GM15510 (cell line): ENCODE data around the gene CTXN1.
A peak's percentile ranks its signal among the peaks of the same experiment; 100 is the strongest.

Experiments used
- POLR2A ChIP-seq: IDR thresholded peaks from 3 replicates; pipeline ENCODE4 v1.6.1; 2011; ENCODE audit warnings: borderline replicate concordance; ENCODE audit not compliant: insufficient read length; ENCODE audit errors: extremely low read depth

CTXN1 gene

DNA sequence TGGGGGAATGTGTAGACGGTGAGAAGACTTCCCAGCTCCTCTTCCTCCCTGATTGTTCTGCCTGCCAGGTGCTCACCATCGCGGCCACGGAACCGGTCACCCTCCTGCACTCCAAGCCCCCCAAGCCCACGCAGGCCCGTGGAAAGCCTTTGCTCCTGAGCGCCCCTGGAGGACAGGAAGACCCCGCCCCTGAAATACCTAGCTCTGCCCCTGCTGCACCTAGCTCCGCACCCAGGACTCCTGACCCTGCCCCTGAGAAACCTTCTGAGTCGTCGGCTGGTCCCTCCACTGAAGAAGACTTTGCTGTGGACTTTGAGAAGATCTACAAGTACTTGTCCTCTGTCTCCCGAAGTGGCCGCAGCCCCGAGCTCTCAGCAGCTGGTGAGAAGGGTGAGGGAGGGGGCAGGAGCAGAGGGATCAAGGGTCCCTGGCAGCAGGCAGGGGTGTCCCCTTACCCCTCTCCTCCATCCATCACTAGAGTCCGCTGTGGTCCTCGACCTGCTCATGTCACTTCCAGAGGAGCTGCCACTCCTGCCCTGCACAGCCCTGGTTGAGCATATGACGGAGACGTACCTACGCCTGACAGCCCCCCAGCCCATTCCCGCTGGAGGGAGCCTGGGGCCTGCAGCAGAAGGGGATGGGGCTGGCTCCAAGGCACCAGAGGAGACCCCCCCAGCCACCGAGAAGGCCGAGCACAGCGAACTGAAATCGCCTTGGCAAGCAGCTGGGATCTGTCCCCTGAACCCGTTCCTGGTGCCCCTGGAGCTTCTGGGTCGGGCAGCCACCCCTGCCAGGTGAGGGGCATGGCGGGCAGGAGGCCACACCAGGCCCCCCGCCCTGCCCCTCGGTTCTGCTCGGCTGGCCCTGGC is 3.7 kb downstream of the CTXN1 start:
- no peak for TF ChIP-seq POLR2A

DNA sequence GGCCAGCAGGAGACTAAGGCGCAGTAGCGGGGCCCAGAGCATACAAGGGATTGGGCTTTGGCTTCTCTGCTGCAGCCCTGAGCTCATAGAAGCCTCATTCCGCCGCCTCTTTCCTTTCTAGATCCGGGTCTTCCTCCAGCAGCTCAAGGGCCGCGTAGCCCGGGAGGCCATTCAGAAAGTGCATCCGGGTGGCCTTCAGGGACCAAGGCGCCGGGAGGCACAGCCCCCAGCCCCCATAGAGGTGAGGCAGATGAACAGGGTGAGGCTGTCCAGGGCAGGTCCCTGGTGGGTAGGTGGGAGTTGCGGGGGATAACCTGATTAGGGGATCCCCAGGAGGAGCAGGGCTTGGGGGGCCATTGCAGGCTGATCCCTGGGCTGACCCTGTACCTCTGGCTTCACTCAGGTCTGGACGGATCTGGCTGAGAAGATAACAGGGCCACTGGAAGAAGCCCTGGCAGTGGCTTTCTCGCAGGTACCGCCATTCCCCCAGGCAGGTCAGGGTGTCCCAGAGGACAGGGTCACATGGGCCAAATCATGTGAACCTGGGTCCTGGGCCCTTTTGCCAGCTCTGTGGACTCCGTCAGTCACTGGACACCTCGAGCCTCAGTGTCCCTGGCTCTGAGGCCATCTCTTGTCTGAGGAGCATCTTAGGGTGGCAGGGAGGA is 4.5 kb downstream of the CTXN1 start:
- TF ChIP-seq POLR2A: no peak

DNA sequence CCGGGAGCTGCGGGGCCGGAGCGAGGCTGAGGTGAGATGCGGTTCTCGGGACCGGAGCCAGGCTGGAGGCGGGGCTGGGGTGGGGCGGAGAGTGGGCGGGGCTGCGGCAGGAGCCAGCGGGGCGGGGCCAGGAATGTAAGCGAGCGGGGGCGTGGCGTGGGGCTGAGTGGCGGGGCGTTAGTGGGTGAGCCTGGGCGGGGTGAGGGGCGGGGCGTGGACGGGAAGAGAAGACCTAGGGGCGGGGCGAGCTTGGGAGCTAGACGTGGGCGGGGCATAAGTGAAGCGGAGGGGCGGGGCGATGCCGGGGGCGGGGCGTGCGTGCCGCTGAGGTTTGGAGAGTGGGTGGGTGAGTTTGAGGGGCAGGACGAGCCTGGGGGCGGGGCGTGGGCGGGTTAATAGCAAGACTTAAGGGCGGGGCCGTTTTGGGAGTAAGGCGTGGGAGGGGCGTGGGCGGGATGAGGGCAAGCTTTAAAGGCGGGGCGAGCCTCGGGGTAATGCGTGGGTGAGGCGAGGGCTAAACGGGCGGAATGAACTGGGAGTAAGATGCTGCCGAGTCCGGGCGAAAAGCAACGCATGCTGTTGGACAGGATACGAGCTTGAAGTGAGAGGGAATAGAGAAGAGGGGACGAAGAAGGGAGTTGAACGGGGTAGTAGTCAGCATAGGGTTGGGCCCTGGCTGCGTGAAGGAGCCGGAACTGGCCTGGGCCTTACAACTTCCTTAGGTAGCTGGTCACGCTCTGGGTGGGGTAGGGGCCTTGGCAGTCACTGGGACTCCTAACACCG is 5.2 kb downstream of the CTXN1 start:
- TF ChIP-seq POLR2A: peak; percentile 23

- TF ChIP-seq POLR2A: peak; percentile 60
Observed at GRCh38 chr19:7919610-7920518, 6.1 kb downstream of the CTXN1 start, which contains the start of gene SNAPC2. Gene SNAPC2 (plus strand): TSS chr19:7920338. CDS start chr19:7920367, 29 bp downstream.

- TF ChIP-seq POLR2A: no peak
Observed at GRCh38 chr19:7918615-7919421, 7.1 kb downstream of the CTXN1 start.

- no peak for TF ChIP-seq POLR2A
Observed at GRCh38 chr19:7917267-7918061, 8.5 kb downstream of the CTXN1 start.

DNA sequence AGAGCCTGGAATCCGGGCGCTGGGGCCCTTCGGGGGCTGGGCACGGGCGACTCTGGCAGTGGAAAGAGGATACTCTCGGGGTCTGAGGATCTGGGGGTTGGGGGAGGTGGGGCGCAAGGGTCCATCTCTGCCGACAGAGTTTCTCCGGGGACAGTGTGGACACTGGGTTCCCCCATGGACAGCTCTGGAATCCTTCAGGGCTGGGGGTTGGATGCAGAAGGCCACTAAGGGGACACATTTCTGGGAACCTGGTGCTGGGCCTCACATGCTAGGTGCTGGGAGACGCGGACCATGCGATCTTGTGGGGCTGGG is 9.0 kb downstream of the CTXN1 start:
- no peak for TF ChIP-seq POLR2A

DNA sequence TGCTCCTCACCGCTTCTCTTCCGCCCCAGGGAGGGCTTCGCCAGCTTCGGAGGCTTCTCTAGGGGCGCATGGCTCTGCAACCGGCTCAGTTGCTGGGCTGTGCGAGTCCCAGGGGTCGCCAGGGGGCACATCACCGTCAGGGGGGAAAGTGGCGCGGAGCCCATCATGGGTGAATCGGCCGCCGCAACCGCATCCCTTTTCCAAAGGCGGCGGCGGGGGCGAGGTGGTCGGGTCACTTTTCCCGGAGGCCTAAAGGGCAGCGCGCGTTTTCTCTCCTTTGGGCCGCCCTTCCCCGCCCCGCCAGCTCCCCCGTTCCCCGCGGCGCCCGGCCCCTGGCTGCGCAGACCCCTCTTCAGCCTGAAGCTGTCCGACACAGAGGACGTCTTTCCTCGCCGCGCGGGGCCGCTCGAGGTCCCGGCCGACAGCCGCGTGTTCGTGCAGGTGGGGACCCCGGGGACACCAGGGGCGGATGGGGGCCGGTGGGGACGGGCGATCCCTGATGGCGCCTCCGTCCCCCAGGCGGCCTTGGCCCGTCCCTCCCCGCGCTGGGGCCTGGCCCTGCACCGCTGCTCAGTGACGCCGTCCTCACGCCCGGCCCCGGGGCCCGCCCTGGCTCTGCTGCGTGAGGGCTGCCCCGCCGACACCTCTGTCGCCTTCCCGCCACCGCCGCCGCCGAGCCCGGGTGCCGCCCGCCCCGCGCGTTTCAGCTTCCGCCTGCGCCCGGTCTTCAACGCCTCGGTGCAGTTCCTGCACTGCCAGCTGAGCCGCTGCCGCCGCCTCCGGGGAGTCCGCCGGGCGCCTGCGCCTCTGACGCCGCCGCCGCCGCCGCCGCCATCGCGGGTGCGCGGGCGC is 9.6 kb downstream of the CTXN1 start:
- no peak for TF ChIP-seq POLR2A

DNA sequence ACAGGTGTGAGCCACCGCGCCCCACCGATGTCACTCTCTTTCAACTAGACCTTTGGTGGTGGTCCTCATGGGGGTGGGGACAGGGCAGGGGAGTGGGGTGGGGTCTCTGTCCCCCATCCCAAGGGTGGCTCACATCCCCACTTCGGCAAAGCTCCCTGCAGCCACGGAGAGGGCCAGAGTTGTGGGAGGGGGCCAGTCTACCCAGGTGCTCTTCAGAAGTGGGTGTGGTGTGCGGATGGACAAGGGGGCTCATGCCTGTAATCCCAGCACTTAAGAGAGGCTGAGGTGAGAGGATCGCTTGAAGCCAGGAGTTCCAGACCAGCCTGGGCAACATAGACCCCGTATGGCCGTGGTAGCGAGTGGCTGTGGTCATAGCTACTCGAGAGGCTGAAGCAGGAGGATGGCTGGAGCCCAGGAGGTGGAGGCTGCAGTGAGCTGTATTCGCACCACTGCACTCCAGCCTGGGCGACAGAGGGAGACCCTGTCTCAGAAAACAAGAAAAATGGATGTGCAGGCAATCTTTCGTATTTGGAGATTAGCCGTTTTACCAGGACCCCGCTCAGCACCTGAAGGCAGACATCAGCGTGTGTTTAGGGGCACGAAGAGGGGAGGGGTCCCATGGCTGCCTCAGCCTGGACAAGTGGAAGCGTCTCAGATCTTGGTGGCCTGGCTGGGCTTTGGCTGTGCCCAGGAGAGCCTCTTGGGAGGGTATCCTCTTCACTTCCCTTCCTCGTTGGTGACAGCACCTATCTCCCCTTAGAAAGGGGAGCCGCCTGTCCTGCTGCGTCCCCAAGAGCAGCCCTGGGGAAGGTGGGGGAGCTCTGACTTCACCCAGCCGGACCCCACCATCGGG is 10.5 kb downstream of the CTXN1 start:
- no peak for TF ChIP-seq POLR2A

- no peak for TF ChIP-seq POLR2A
Observed at GRCh38 chr19:7914598-7915045, 11.3 kb downstream of the CTXN1 start, which contains the start of gene TGFBR3L. Gene TGFBR3L (plus strand): TSS chr19:7914830.

GRCh38 chr19:7914099-7914498 is 11.8 kb downstream of the CTXN1 start:
- no peak for TF ChIP-seq POLR2A
